HG03064 (cell line): Measurements from ENCODE around the gene KRTAP23-1.

Experiments
- ATAC-seq: cut with Tn5 transposase; IDR thresholded peaks from one replicate; pipeline ENCODE4 v1.9.1; 2021; ENCODE audit warnings: low read depth; ENCODE audit not compliant: unreplicated experiment

The KRTAP23-1 gene

DNA sequence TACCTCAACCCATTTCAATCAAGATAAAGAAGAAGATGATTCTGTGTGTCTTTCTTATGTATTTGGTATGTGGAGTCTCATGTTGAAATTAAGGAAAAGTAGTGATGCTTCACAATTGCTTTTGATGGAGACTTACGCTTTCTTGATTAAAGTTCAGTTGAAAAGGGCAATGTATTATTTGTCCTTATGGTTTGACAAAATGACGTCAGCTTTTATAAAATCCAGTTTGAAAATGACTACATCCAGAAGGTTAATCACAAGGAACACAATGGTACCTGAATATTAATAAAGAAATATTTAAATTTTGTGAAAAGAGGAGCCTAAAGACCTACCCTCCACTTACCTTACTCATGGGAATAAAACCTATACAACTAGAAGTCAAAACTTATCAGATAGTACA, 32.7 kb downstream of the KRTAP23-1 start:
- no peak for ATAC-seq

DNA sequence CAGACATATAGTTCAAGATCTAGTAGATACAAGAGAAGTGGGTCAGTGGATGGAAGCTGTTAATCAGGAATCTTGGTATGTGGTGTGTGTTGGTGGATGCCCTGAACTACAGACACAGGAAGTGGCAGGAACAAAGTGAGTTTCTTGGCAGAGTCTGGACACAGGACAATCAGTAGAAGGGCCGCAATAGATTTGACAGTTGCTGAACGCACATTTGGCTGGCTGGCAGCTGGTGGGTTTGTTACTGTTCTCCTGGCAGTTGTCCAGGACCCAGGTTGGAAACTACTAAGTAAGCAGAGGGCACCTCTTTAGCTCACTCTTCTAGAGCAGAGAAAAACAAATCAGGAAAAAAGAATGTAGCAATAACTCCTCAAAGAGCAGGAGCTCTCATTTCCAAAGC, 41.5 kb downstream of the KRTAP23-1 start:
- ATAC-seq: no peak

GRCh38 chr21:30305136-30305535, 43.3 kb downstream of the KRTAP23-1 start:
- ATAC-seq: no peak
